Choroid plexus epithelial cell (primary cell): ENCODE results near the gene KLK2.

ENCODE experiments used
- DNase-seq: peaks from one replicate; pipeline ENCODE4 v3.0.0-alpha.2; 2010; ENCODE audit warnings: low read depth
- H3K4me3 ChIP-seq: 2 replicates; pipeline ENCODE4 v1.5.1; 2011; ENCODE audit warnings: low read depth, mild to moderate bottlenecking, control low read depth, low read length, moderate library complexity
- TF ChIP-seq, protein P1 (sequence below): conservative IDR thresholded peaks from 2 replicates; pipeline ENCODE4 v1.5.1; 2011; ENCODE audit warnings: low read depth, mild to moderate bottlenecking, control low read depth, inconsistent platforms, low read length, moderate library complexity

The KLK2 gene

DNA sequence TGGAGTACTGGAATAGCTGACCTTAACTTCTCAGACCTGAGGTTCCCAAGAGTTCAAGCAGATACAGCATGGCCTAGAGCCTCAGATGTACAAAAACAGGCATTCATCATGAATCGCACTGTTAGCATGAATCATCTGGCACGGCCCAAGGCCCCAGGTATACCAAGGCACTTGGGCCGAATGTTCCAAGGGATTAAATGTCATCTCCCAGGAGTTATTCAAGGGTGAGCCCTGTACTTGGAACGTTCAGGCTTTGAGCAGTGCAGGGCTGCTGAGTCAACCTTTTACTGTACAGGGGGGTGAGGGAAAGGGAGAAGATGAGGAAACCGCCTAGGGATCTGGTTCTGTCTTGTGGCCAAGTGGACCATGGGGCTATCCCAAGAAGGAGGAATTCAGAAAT, 12.2 kb upstream of the KLK2 start:
- TF ChIP-seq, protein P1, sequence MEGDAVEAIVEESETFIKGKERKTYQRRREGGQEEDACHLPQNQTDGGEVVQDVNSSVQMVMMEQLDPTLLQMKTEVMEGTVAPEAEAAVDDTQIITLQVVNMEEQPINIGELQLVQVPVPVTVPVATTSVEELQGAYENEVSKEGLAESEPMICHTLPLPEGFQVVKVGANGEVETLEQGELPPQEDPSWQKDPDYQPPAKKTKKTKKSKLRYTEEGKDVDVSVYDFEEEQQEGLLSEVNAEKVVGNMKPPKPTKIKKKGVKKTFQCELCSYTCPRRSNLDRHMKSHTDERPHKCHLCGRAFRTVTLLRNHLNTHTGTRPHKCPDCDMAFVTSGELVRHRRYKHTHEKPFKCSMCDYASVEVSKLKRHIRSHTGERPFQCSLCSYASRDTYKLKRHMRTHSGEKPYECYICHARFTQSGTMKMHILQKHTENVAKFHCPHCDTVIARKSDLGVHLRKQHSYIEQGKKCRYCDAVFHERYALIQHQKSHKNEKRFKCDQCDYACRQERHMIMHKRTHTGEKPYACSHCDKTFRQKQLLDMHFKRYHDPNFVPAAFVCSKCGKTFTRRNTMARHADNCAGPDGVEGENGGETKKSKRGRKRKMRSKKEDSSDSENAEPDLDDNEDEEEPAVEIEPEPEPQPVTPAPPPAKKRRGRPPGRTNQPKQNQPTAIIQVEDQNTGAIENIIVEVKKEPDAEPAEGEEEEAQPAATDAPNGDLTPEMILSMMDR = no peak
- H3K4me3 ChIP-seq = no peak overlapping the region
- no peak for DNase-seq

DNA sequence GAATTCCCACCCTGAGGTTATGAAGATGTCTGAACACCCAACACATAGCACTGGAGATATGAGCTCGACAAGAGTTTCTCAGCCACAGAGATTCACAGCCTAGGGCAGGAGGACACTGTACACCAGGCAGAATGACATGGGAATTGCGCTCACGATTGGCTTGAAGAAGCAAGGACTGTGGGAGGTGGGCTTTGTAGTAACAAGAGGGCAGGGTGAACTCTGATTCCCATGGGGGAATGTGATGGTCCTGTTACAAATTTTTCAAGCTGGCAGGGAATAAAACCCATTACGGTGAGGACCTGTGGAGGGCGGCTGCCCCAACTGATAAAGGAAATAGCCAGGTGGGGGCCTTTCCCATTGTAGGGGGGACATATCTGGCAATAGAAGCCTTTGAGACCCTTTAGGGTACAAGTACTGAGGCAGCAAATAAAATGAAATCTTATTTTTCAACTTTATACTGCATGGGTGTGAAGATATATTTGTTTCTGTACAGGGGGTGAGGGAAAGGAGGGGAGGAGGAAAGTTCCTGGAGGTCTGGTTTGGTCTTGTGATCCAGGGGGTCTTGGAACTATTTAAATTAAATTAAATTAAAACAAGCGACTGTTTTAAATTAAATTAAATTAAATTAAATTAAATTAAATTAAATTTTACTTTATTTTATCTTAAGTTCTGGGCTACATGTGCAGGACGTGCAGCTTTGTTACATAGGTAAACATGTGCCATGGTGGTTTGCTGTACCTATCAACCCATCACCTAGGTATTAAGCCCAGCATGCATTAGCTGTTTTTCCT, 11.5 kb upstream of the KLK2 start:
- H3K4me3 ChIP-seq = no peak overlapping the region
- no peak for DNase-seq
- TF ChIP-seq, protein P1 = no peak

DNA sequence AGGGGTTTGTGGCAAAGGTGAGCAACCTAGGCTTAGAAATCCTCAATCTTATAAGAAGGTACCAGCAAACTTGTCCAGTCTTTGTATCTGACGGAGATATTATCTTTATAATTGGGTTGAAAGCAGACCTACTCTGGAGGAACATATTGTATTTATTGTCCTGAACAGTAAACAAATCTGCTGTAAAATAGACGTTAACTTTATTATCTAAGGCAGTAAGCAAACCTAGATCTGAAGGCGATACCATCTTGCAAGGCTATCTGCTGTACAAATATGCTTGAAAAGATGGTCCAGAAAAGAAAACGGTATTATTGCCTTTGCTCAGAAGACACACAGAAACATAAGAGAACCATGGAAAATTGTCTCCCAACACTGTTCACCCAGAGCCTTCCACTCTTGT, 3.8 kb upstream of the KLK2 start:
- TF ChIP-seq, protein P1 = no peak
- no peak overlapping the region for H3K4me3 ChIP-seq
- no peak for DNase-seq

DNA sequence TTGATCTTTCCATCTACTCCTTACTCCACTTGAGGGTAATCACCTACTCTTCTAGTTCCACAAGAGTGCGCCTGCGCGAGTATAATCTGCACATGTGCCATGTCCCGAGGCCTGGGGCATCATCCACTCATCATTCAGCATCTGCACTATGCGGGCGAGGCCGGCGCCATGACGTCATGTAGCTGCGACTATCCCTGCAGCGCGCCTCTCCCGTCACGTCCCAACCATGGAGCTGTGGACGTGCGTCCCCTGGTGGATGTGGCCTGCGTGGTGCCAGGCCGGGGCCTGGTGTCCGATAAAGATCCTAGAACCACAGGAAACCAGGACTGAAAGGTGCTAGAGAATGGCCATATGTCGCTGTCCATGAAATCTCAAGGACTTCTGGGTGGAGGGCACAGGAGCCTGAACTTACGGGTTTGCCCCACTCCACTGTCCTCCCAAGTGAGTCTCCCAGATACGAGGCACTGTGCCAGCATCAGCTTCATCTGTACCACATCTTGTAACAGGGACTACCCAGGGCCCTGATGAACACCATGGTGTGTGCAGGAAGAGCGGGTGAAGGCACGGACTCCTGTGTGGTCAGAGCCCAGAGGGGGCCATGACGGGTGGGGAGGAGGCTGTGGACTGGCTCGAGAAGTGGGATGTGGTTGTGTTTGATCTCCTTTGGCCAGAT, 2.7 kb upstream of the KLK2 start:
- TF ChIP-seq, protein P1 = no peak

DNA sequence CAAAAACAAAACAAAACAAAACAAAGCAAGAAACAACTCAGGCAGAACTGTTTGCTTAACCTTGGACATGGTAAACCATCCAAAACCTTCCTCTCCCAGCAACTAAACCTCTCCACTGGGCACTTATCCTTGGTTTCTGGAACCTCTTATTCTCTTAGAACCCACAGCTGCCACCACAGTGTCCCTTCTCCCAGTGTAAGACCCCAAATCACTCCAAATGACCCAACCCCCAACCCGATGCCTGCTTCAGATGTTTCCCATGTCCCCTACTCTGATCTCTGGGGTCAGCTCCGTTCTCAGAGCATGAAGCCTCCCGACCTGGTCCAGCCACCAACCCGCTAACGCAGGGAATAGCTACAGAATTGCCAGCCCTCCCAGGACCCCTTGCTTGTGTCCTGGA, 972 bp downstream of the KLK2 start:
- H3K4me3 ChIP-seq = no peak overlapping the region
- no peak for DNase-seq
- TF ChIP-seq, protein P1 = no peak

More for the DNA sequence above, 2.7 kb upstream of the KLK2 start:
- H3K4me3 ChIP-seq = no peak overlapping the region
- no peak for DNase-seq

DNA sequence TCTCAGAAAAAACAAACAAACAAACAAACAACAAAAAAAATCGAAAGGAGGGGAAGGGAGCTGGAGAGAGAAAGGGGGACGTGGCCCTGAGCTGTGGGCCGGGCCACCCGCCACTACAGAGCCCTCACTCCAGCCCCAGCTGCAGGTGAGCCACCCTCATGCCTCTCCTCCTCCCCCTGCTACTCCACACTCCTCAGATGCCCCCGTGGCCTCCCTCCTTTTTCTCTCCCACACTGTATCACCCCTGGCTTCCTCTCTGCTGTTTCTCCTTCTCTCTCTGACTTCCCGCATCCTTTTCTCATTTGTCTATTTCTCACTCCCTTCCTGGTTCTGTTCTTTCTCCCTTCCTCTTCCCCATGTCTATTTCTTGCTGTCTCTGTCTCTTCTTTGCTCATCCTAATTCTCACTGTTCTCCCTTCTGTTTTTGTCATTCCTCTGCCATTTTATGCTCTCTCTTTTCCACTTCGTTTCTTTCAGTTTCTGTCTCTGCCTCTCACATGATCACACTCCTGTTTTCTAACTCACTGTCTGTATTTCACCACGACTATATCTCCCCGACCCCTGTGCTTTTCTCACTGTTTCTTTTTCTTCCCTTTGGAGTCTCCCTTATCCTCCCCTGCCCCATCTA, 2.7 kb downstream of the KLK2 start:
- H3K4me3 ChIP-seq = no peak overlapping the region
- TF ChIP-seq, protein P1 = no peak
- DNase-seq = no peak

DNA sequence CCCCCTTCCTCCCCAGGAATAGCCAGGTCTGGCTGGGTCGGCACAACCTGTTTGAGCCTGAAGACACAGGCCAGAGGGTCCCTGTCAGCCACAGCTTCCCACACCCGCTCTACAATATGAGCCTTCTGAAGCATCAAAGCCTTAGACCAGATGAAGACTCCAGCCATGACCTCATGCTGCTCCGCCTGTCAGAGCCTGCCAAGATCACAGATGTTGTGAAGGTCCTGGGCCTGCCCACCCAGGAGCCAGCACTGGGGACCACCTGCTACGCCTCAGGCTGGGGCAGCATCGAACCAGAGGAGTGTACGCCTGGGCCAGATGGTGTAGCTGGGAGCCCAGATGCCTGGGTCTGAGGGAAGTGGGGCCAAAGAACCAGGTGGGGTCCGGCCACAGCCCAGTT, 3.2 kb downstream of the KLK2 start:
- TF ChIP-seq, protein P1 = no peak
- no peak for DNase-seq
- no peak overlapping the region for H3K4me3 ChIP-seq
